Activated gamma-delta T cell treated with anti-CD3 and anti-CD28 coated beads, Interleukin-2, amount 50 U/mL, for 16 hours (primary cell): ENCODE data around the gene TDP1.
A peak's percentile ranks its signal among the peaks of the same experiment; 100 is the strongest.

Experiments
- DNase-seq: peaks from one replicate; pipeline ENCODE4 v3.0.0-alpha.2; 2020; ENCODE audit warnings: low read depth

TDP1 gene

GRCh38 chr14:89941830-89942377 is 13.8 kb upstream of the TDP1 start:
- DNase-seq = no peak

GRCh38 chr14:89947344-89947743 is 8.4 kb upstream of the TDP1 start:
- no peak for DNase-seq

GRCh38 chr14:89952576-89952975 is 3.2 kb upstream of the TDP1 start:
- no peak for DNase-seq

GRCh38 chr14:89953602-89954001 is 2.1 kb upstream of the TDP1 start:
- DNase-seq = no peak

GRCh38 chr14:89954070-89955021 is 1.4 kb upstream of the TDP1 start, which contains the start of gene EFCAB11:
Gene EFCAB11 (minus strand): TSS chr14:89954730. CDS start chr14:89954660, 70 bp downstream.
- peak; percentile 93 for DNase-seq

GRCh38 chr14:89955022-89955744 is 544 bp upstream of the TDP1 start:
- DNase-seq = no peak

- no peak for DNase-seq
These were observed 908 bp downstream of the TDP1 start for GRCh38 chr14:89956661-89957009.

- DNase-seq = no peak
These were observed 1.6 kb downstream of the TDP1 start for GRCh38 chr14:89957376-89957775.

GRCh38 chr14:89957791-89958190 is 2.1 kb downstream of the TDP1 start:
- DNase-seq = no peak

- DNase-seq = no peak
These were observed 3.2 kb downstream of the TDP1 start for GRCh38 chr14:89958966-89959365.

- no peak for DNase-seq
These were observed 4.2 kb downstream of the TDP1 start for GRCh38 chr14:89959853-89960445.

- no peak for DNase-seq
These were observed 5.2 kb downstream of the TDP1 start for GRCh38 chr14:89960914-89961313.

GRCh38 chr14:89963288-89963978 is 7.7 kb downstream of the TDP1 start:
- DNase-seq = no peak

GRCh38 chr14:89965839-89966238 is 10.1 kb downstream of the TDP1 start:
- no peak for DNase-seq

- no peak for DNase-seq
These were observed 17.6 kb downstream of the TDP1 start for GRCh38 chr14:89973234-89973823.

- no peak for DNase-seq
These were observed 21.9 kb downstream of the TDP1 start for GRCh38 chr14:89977668-89978067.

- no peak for DNase-seq
These were observed 22.9 kb downstream of the TDP1 start for GRCh38 chr14:89978656-89979055.

- DNase-seq = no peak
These were observed 27.6 kb downstream of the TDP1 start for GRCh38 chr14:89983375-89983774.

- DNase-seq = no peak
These were observed 30.9 kb downstream of the TDP1 start for GRCh38 chr14:89986462-89987160.

- DNase-seq = no peak
These were observed 31.4 kb downstream of the TDP1 start for GRCh38 chr14:89987161-89987475.

- DNase-seq = no peak
These were observed 33.1 kb downstream of the TDP1 start for GRCh38 chr14:89988787-89989186.
